H9 (cell line): ENCODE measurements around the gene CCDC150. TPM values are rescaled to one million over a fixed set of nuclear protein-coding genes. Genes with fewer than 3 reads are reported as not detected.

Experiments used
- DNase-seq: peaks from one replicate; pipeline ENCODE4 v3.0.0-alpha.2; 2017
- H2AFZ ChIP-seq: one replicate; pipeline ENCODE4 v1.6.1; 2013; ENCODE audit warnings: mild to moderate bottlenecking, low read length, control low read depth, moderate library complexity
- H2AK5ac ChIP-seq: 2 replicates; pipeline ENCODE4 v1.6.1; 2013; ENCODE audit warnings: low read length, control low read depth, mixed read lengths; ENCODE audit not compliant: insufficient read length
- H2BK120ac ChIP-seq: one replicate; pipeline ENCODE4 v1.6.1; 2013; ENCODE audit warnings: low read depth, mild to moderate bottlenecking, low read length, control low read depth, inconsistent platforms; ENCODE audit not compliant: poor library complexity, severe bottlenecking
- H2BK12ac ChIP-seq: 2 replicates; pipeline ENCODE4 v1.6.1; 2013; ENCODE audit warnings: low read length, control low read depth, mixed read lengths, low read depth; ENCODE audit not compliant: insufficient read length
- H2BK15ac ChIP-seq: 2 replicates; pipeline ENCODE4 v1.6.1; 2013; ENCODE audit warnings: low read depth, low read length, control low read depth
- H2BK20ac ChIP-seq: one replicate; pipeline ENCODE4 v1.6.1; 2013; ENCODE audit warnings: low read depth, mild to moderate bottlenecking, low read length, control low read depth, inconsistent platforms; ENCODE audit not compliant: poor library complexity, severe bottlenecking
- H2BK5ac ChIP-seq: 2 replicates; pipeline ENCODE4 v1.6.1; 2013; ENCODE audit warnings: low read length, control low read depth, mixed read lengths; ENCODE audit not compliant: insufficient read length
- H3K14ac ChIP-seq: 2 replicates; pipeline ENCODE4 v1.6.1; 2013; ENCODE audit warnings: low read length, control low read depth; ENCODE audit not compliant: insufficient read depth
- H3K18ac ChIP-seq: 2 replicates; pipeline ENCODE4 v1.6.1; 2013; ENCODE audit warnings: low read depth, mild to moderate bottlenecking, mixed read lengths, low read length, control low read depth; ENCODE audit not compliant: insufficient read length
- H3K23ac ChIP-seq: 2 replicates; pipeline ENCODE4 v1.6.1; 2013; ENCODE audit warnings: low read length, control low read depth, mixed read lengths, low read depth; ENCODE audit not compliant: insufficient read length
- H3K23me2 ChIP-seq: 2 replicates; pipeline ENCODE4 v1.6.1; 2013; ENCODE audit warnings: low read depth, mild to moderate bottlenecking, mixed read lengths, low read length, control low read depth; ENCODE audit not compliant: insufficient read length, poor library complexity, severe bottlenecking
- H3K27ac ChIP-seq: 2 replicates; pipeline ENCODE4 v1.5.1; 2013; ENCODE audit warnings: low read length, control low read depth, mixed read lengths, low read depth; ENCODE audit not compliant: insufficient read length
- H3K27me3 ChIP-seq: 2 replicates; pipeline ENCODE4 v1.6.1; 2013; ENCODE audit warnings: low read length, control low read depth, inconsistent platforms; ENCODE audit not compliant: insufficient read depth
- H3K4ac ChIP-seq: 2 replicates; pipeline ENCODE4 v1.6.1; 2013; ENCODE audit warnings: low read depth, mild to moderate bottlenecking, control low read depth, inconsistent platforms, low read length, moderate library complexity
- H3K4me1 ChIP-seq: 2 replicates; pipeline ENCODE4 v1.6.1; 2013; ENCODE audit warnings: low read length, control low read depth, inconsistent platforms; ENCODE audit not compliant: insufficient read depth
- H3K4me2 ChIP-seq: 2 replicates; pipeline ENCODE4 v1.6.1; 2013; ENCODE audit warnings: low read length, control low read depth, mixed read lengths; ENCODE audit not compliant: insufficient read length, insufficient read depth
- H3K56ac ChIP-seq: 2 replicates; pipeline ENCODE4 v1.6.1; 2013; ENCODE audit warnings: low read depth, mild to moderate bottlenecking, mixed read lengths, low read length, control low read depth; ENCODE audit not compliant: insufficient read length
- H3K79me1 ChIP-seq: 2 replicates; pipeline ENCODE4 v1.6.1; 2013; ENCODE audit warnings: low read depth, mild to moderate bottlenecking, moderate library complexity, low read length, control low read depth, inconsistent platforms; ENCODE audit not compliant: insufficient read depth, poor library complexity, severe bottlenecking
- H3K79me2 ChIP-seq: 2 replicates; pipeline ENCODE4 v1.6.1; 2013; ENCODE audit warnings: low read length, control low read depth, inconsistent platforms; ENCODE audit not compliant: insufficient read depth
- H3K9ac ChIP-seq: 2 replicates; pipeline ENCODE4 v1.6.1; 2013; ENCODE audit warnings: low read length, control low read depth, mixed read lengths; ENCODE audit not compliant: insufficient read length; ENCODE audit errors: extremely low read depth
- H3K9me3 ChIP-seq: one replicate; pipeline ENCODE4 v1.6.1; 2013; ENCODE audit warnings: low read depth, low read length, inconsistent platforms; ENCODE audit not compliant: control insufficient read depth
- H3T11ph ChIP-seq: one replicate; pipeline ENCODE4 v1.6.1; 2013; ENCODE audit warnings: mild to moderate bottlenecking, low read length, control low read depth, inconsistent platforms
- H4K20me1 ChIP-seq: one replicate; pipeline ENCODE4 v1.6.1; 2013; ENCODE audit not compliant: control insufficient read depth, insufficient read length, insufficient read depth
- H4K5ac ChIP-seq: 2 replicates; pipeline ENCODE4 v1.6.1; 2013; ENCODE audit warnings: low read depth, mild to moderate bottlenecking, mixed read lengths, low read length, control low read depth; ENCODE audit not compliant: insufficient read length
- H4K8ac ChIP-seq: replicated peaks from 2 replicates; pipeline ENCODE4 v1.6.1; 2013; ENCODE audit warnings: low read length, control low read depth, mixed read lengths, low read depth; ENCODE audit not compliant: insufficient read length
- H4K91ac ChIP-seq: 2 replicates; pipeline ENCODE4 v1.6.1; 2013; ENCODE audit warnings: low read depth, mild to moderate bottlenecking, moderate library complexity, mixed read lengths, low read length, control low read depth; ENCODE audit not compliant: insufficient read length
- H3K27ac Mint-ChIP-seq, 3 experiments: 2 replicates in 2 of 3; 3 replicates in 1 of 3; pipeline ENCODE4 v1.8.0; 2020 to 2021; ENCODE audit warnings: mixed read lengths in 3 of 3, mild to moderate bottlenecking in 1 of 3, moderate library complexity in 1 of 3
- H3K27me3 Mint-ChIP-seq: 2 replicates; pipeline ENCODE4 v1.8.0; 2021; ENCODE audit warnings: low read depth, mild to moderate bottlenecking, moderate library complexity, mixed read lengths
- H3K36me3 Mint-ChIP-seq, 3 experiments: 2 replicates in 2 of 3; 3 replicates in 1 of 3; pipeline ENCODE4 v1.8.0; 2020 to 2021; ENCODE audit warnings: low read depth in 3 of 3, mixed read lengths in 3 of 3; ENCODE audit not compliant: insufficient read depth in 1 of 3
- H3K4me1 Mint-ChIP-seq, 2 experiments: 2 replicates each; pipeline ENCODE4 v1.8.0; 2020; ENCODE audit warnings: mixed read lengths in 2 of 2
- H3K4me3 Mint-ChIP-seq, 2 experiments: 2 replicates in 1 of 2; 3 replicates in 1 of 2; pipeline ENCODE4 v1.8.0; 2020 to 2021; ENCODE audit warnings: mild to moderate bottlenecking in 2 of 2, mixed read lengths in 2 of 2, moderate library complexity in 1 of 2
- H3K9me3 Mint-ChIP-seq, 2 experiments: 2 replicates in 1 of 2; 3 replicates in 1 of 2; pipeline ENCODE4 v1.8.0; 2020; ENCODE audit warnings: mild to moderate bottlenecking in 2 of 2, mixed read lengths in 2 of 2, moderate library complexity in 1 of 2
- total RNA-seq: library from RNA; stranded (reverse); gene quantifications from 2 replicates; pipeline ENCODE4 v1.2.1, GENCODE V29; 2021
- TF ChIP-seq, protein P1 (sequence below): fragments of 200-600 bp; sonication (generic); conservative IDR thresholded peaks from 3 replicates; pipeline ENCODE4 v1.8.0; 2021; ENCODE audit warnings: antibody characterized with exemption, mild to moderate bottlenecking

The CCDC150 gene
- total RNA-seq, 1 experiment from 2014 or later = 26.2 TPM

DNA sequence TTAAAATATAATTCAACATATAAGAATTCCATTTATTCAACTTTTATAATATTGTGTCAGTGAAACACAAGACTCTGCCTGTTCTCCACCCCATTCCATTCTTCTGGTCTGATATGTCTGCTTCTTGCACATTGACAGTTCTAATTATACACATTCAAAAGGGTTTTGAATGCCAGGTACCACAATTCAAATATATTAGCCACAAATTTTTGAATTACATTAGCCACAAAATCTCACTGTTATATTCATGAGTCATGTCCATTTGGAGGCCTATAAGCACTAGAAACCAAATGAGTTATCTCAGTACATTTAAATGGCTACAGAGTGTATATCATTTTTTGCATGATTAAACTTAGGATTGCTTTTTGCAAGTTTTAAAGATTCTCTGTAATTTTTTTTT is 72.1 kb downstream of the CCDC150 start:
- Histone ChIP-seq H2BK5ac (no peak overlapping the region), H3K4ac (no peak overlapping the region), H2AFZ (no peak overlapping the region), H3K56ac (no peak overlapping the region), H4K5ac (no peak overlapping the region), H3K9me3 (peaks cover 8% of the 10 kb centered on the region), H2BK15ac (no peak overlapping the region), H2BK20ac (no peak overlapping the region), H3K9ac (no peak overlapping the region), H3K4me1 (no peaks in the 10 kb centered on the region), H2BK12ac (no peak overlapping the region), H3K18ac (no peak overlapping the region), H3K27ac (no peak overlapping the region), H2BK120ac (no peak overlapping the region), H3K27me3 (no peaks in the 10 kb centered on the region), H3K14ac (no peak overlapping the region), H3K79me2 (no peaks in the 10 kb centered on the region), H4K20me1 (no peaks in the 10 kb centered on the region), H2AK5ac (no peak overlapping the region), H4K8ac (no peak overlapping the region), H3T11ph (no peak overlapping the region), H3K79me1 (no peaks in the 10 kb centered on the region), H3K23me2 (no peaks in the 10 kb centered on the region), H3K23ac (no peak overlapping the region), H4K91ac (no peak overlapping the region), H3K4me2 (no peak overlapping the region)
- Mint-ChIP-seq H3K36me3 (peaks cover 37 to 51% (median 49%) of the 10 kb centered on the region in 3 experiments), H3K9me3 (peaks cover 22 to 24% of the 10 kb centered on the region in 2 experiments), H3K4me1 (no peaks in the 10 kb centered on the region), H3K27ac (no peak overlapping the region), H3K4me3 (no peak overlapping the region), H3K27me3 (no peaks in the 10 kb centered on the region)
- TF ChIP-seq, protein P1, sequence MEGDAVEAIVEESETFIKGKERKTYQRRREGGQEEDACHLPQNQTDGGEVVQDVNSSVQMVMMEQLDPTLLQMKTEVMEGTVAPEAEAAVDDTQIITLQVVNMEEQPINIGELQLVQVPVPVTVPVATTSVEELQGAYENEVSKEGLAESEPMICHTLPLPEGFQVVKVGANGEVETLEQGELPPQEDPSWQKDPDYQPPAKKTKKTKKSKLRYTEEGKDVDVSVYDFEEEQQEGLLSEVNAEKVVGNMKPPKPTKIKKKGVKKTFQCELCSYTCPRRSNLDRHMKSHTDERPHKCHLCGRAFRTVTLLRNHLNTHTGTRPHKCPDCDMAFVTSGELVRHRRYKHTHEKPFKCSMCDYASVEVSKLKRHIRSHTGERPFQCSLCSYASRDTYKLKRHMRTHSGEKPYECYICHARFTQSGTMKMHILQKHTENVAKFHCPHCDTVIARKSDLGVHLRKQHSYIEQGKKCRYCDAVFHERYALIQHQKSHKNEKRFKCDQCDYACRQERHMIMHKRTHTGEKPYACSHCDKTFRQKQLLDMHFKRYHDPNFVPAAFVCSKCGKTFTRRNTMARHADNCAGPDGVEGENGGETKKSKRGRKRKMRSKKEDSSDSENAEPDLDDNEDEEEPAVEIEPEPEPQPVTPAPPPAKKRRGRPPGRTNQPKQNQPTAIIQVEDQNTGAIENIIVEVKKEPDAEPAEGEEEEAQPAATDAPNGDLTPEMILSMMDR = no peak
- no peak for DNase-seq
